ENCODE measurements around the gene TSPO2.

DNA sequence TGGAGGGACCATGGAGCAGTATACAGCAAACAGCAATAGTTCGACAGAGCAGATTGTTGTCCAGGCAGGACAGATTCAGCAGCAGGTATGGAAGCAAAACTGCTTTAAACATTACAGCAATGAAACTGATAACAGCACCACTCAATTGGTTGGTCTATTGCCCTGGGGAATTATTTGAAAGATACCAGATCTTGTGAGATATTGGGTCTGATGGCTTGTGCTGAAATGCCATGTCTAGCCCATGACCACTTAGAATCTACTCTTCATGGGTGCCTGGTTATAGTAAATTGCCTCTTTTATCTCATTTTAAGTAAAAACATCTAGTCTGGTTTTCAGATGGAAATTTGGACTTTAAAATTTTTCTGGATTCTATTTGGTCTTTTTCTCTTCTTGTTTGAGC, 36.8 kb downstream of the TSPO2 start:
- TF ChIP-seq, protein P1, sequence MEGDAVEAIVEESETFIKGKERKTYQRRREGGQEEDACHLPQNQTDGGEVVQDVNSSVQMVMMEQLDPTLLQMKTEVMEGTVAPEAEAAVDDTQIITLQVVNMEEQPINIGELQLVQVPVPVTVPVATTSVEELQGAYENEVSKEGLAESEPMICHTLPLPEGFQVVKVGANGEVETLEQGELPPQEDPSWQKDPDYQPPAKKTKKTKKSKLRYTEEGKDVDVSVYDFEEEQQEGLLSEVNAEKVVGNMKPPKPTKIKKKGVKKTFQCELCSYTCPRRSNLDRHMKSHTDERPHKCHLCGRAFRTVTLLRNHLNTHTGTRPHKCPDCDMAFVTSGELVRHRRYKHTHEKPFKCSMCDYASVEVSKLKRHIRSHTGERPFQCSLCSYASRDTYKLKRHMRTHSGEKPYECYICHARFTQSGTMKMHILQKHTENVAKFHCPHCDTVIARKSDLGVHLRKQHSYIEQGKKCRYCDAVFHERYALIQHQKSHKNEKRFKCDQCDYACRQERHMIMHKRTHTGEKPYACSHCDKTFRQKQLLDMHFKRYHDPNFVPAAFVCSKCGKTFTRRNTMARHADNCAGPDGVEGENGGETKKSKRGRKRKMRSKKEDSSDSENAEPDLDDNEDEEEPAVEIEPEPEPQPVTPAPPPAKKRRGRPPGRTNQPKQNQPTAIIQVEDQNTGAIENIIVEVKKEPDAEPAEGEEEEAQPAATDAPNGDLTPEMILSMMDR (conservative IDR thresholded peaks at IDR 0.05) = no peak
- TF ChIP-seq EZH2 (IDR thresholded peaks at IDR 0.05; ENCODE audit: low read depth) = no peak

Data from PC-9 (cell line).